PC-3 (cell line): Measurements from ENCODE around the gene LCTL.

ENCODE experiments used
- CTCF ChIP-seq: fragments of 300-600 bp; sonication (generic); conservative IDR thresholded peaks from 2 replicates; pipeline ENCODE4 v1.5.1; 2017; ENCODE audit warnings: antibody characterized with exemption, low read depth, mild to moderate bottlenecking, low read length
- EZH2phosphoT487 ChIP-seq: fragments of 300-600 bp; sonication (generic); IDR thresholded peaks from 2 replicates; pipeline ENCODE4 v1.6.1; 2018; ENCODE audit warnings: mild to moderate bottlenecking, antibody characterized with exemption, low read length, borderline replicate concordance

GRCh38 chr15:66560856-66561525 lies 4.8 kb downstream of the LCTL start:
- no peak for TF ChIP-seq CTCF
- no peak for TF ChIP-seq EZH2phosphoT487
